ENCODE results near the gene CALHM1. TPM values are rescaled to one million over a fixed set of nuclear protein-coding genes. Genes with fewer than 3 reads are reported as not detected.

CALHM1 gene
- total RNA-seq, 1 donor = not detected

GRCh38 chr10:103501186-103501585 lies 42.5 kb upstream of the CALHM1 start:
- TF ChIP-seq CTCF (IDR thresholded peaks at IDR 0.05; ENCODE audit: insufficient read depth, low read length) = no peak
- no peak overlapping the region for H3K4me3 ChIP-seq (ENCODE audit: low read depth, low read length)
- DNase-seq (ENCODE audit: low read depth) = no peak

GRCh38 chr10:103500481-103500880 lies 41.8 kb upstream of the CALHM1 start:
- no peak overlapping the region for H3K4me3 ChIP-seq (ENCODE audit: low read depth, low read length)
- TF ChIP-seq CTCF (IDR thresholded peaks at IDR 0.05; ENCODE audit: insufficient read depth, low read length) = no peak
- no peak for DNase-seq (ENCODE audit: low read depth)

- no peak for TF ChIP-seq CTCF (IDR thresholded peaks at IDR 0.05; ENCODE audit: insufficient read depth, low read length)
- no peak overlapping the region for H3K4me3 ChIP-seq (ENCODE audit: low read depth, low read length)
- no peak for DNase-seq (ENCODE audit: low read depth)
Measured at GRCh38 chr10:103499881-103500280, 41.2 kb upstream of the CALHM1 start.

- TF ChIP-seq CTCF (IDR thresholded peaks at IDR 0.05; ENCODE audit: insufficient read depth, low read length) = no peak
- no peak for DNase-seq (ENCODE audit: low read depth)
- H3K4me3 ChIP-seq (ENCODE audit: low read depth, low read length) = no peak overlapping the region
Measured at GRCh38 chr10:103498936-103499638, 40.4 kb upstream of the CALHM1 start.

- no peak for TF ChIP-seq CTCF (IDR thresholded peaks at IDR 0.05; ENCODE audit: insufficient read depth, low read length)
- no peak overlapping the region for H3K4me3 ChIP-seq (ENCODE audit: low read depth, low read length)
- no peak for DNase-seq (ENCODE audit: low read depth)
Measured at GRCh38 chr10:103497161-103497915, 38.6 kb upstream of the CALHM1 start.

GRCh38 chr10:103495321-103495720 lies 36.6 kb upstream of the CALHM1 start:
- no peak for DNase-seq (ENCODE audit: low read depth)
- H3K4me3 ChIP-seq (ENCODE audit: low read depth, low read length) = no peak overlapping the region
- no peak for TF ChIP-seq CTCF (IDR thresholded peaks at IDR 0.05; ENCODE audit: insufficient read depth, low read length)

Measured in fibroblast of the aortic adventitia (primary cell).